GM23248 (cell line): ENCODE measurements around the gene KRTAP19-8.

ENCODE experiments used
- EZH2 ChIP-seq: fragments of 200-600 bp; sonication (generic); IDR thresholded peaks from 2 replicates; pipeline ENCODE4 v1.6.1; 2018; ENCODE audit warnings: antibody characterized with exemption, mild to moderate bottlenecking; ENCODE audit not compliant: insufficient read depth, poor library complexity, severe bottlenecking
- EZH2phosphoT487 ChIP-seq: fragments of 200-600 bp; sonication (generic); IDR thresholded peaks from 2 replicates; pipeline ENCODE4 v1.6.1; 2018; ENCODE audit warnings: antibody characterized with exemption, moderate library complexity, mild to moderate bottlenecking, low read depth; ENCODE audit not compliant: insufficient read depth

- TF ChIP-seq EZH2 = no peak
- no peak for TF ChIP-seq EZH2phosphoT487
Measured at GRCh38 chr21:31072533-31072932, 34.3 kb upstream of the KRTAP19-8 start.
